ENCODE results near the gene HSF4.

HSF4 gene

GRCh38 chr16:67191995-67192681, 27.6 kb downstream of the HSF4 start, which contains the start of gene E2F4:
Gene E2F4, plus strand, starts transcription at chr16:67192155. Its CDS starts 73 bp downstream, at chr16:67192228.
- H3K4me1 ChIP-seq (ENCODE audit: control insufficient read depth, low read length): peaks cover 15% of the 10 kb centered on the region
- H3F3A ChIP-seq (ENCODE audit: control insufficient read depth, insufficient read depth): no peaks in the 10 kb centered on the region
- peak within 1 kb of the TSS; percentile 89 for H3K4me2 ChIP-seq (ENCODE audit: low read length)
- peak within 1 kb of the TSS; percentile 44 for H3K27ac ChIP-seq (ENCODE audit: low read depth, low read length)
- H3K4me3 ChIP-seq (ENCODE audit: low read length): peak within 1 kb of the TSS; percentile 95
- H3K36me3 ChIP-seq (ENCODE audit: control insufficient read depth, low read length): peaks cover 50% of the 10 kb centered on the region
- H3K27me3 ChIP-seq (ENCODE audit: control insufficient read depth, low read length): no peaks in the 10 kb centered on the region; the same call in 1 of the 2 replicates
- no peaks in the 10 kb centered on the region for H3K9me3 ChIP-seq (ENCODE audit: control insufficient read depth, insufficient read depth, low read length)
- TF ChIP-seq CTCF (IDR thresholded peaks at IDR 0.05; ENCODE audit: low read depth, low read length, poor library complexity, severe bottlenecking): no peak
- no peak for TF ChIP-seq EZH2phosphoT487 (IDR thresholded peaks at IDR 0.05; ENCODE audit: borderline replicate concordance, low read length)
- H3K9me2 ChIP-seq (replicated peaks; ENCODE audit: control insufficient read depth, low read length): no peaks in the 10 kb centered on the region
- peaks cover 38% of the 10 kb centered on the region for H3K79me2 ChIP-seq (ENCODE audit: control insufficient read depth, low read length)
- peaks cover 3% of the 10 kb centered on the region for H4K20me1 ChIP-seq (ENCODE audit: control insufficient read depth, insufficient read depth, low read depth, low read length)

GRCh38 chr16:67192781-67193361, 28.3 kb downstream of the HSF4 start:
- TF ChIP-seq EZH2phosphoT487 (IDR thresholded peaks at IDR 0.05; ENCODE audit: borderline replicate concordance, low read length) (no peak), CTCF (IDR thresholded peaks at IDR 0.05; ENCODE audit: low read depth, low read length, poor library complexity, severe bottlenecking) (no peak)
- Histone ChIP-seq H3K27ac (ENCODE audit: low read depth, low read length) (peak overlapping the region; percentile 44), H4K20me1 (ENCODE audit: control insufficient read depth, insufficient read depth, low read depth, low read length) (peaks cover 3% of the 10 kb centered on the region)

GRCh38 chr16:67193536-67193935, 29.0 kb downstream of the HSF4 start:
- peak overlapping the region; percentile 95 for H3K4me3 ChIP-seq (ENCODE audit: low read length)
- H3K9me2 ChIP-seq (replicated peaks; ENCODE audit: control insufficient read depth, low read length): no peaks in the 10 kb centered on the region
- peaks cover 64% of the 10 kb centered on the region for H3K36me3 ChIP-seq (ENCODE audit: control insufficient read depth, low read length)
- H3K4me2 ChIP-seq (ENCODE audit: low read length): peak overlapping the region; percentile 89
- peaks cover 38% of the 10 kb centered on the region for H3K79me2 ChIP-seq (ENCODE audit: control insufficient read depth, low read length)
- H3K27ac ChIP-seq (ENCODE audit: low read depth, low read length): no peak overlapping the region
- TF ChIP-seq EZH2phosphoT487 (IDR thresholded peaks at IDR 0.05; ENCODE audit: borderline replicate concordance, low read length) (no peak), CTCF (IDR thresholded peaks at IDR 0.05; ENCODE audit: low read depth, low read length, poor library complexity, severe bottlenecking) (no peak)
- H3K9me3 ChIP-seq (ENCODE audit: control insufficient read depth, insufficient read depth, low read length): no peaks in the 10 kb centered on the region
- no peaks in the 10 kb centered on the region for H3K27me3 ChIP-seq (ENCODE audit: control insufficient read depth, low read length)
- H4K20me1 ChIP-seq (ENCODE audit: control insufficient read depth, insufficient read depth, low read depth, low read length): peaks cover 3% of the 10 kb centered on the region
- H3F3A ChIP-seq (ENCODE audit: control insufficient read depth, insufficient read depth): no peaks in the 10 kb centered on the region
- H3K4me1 ChIP-seq (ENCODE audit: control insufficient read depth, low read length): peaks cover 15% of the 10 kb centered on the region

More at GRCh38 chr16:67192781-67193361, 28.3 kb downstream of the HSF4 start:
- Histone ChIP-seq H3K9me3 (ENCODE audit: control insufficient read depth, insufficient read depth, low read length) (no peaks in the 10 kb centered on the region), H3K9me2 (replicated peaks; ENCODE audit: control insufficient read depth, low read length) (no peaks in the 10 kb centered on the region), H3F3A (ENCODE audit: control insufficient read depth, insufficient read depth) (no peaks in the 10 kb centered on the region), H3K36me3 (ENCODE audit: control insufficient read depth, low read length) (peaks cover 58% of the 10 kb centered on the region), H3K79me2 (ENCODE audit: control insufficient read depth, low read length) (peaks cover 38% of the 10 kb centered on the region), H3K27me3 (ENCODE audit: control insufficient read depth, low read length) (no peaks in the 10 kb centered on the region), H3K4me3 (ENCODE audit: low read length) (peak overlapping the region; percentile 95), H3K4me2 (ENCODE audit: low read length) (peak overlapping the region; percentile 89), H3K4me1 (ENCODE audit: control insufficient read depth, low read length) (peaks cover 15% of the 10 kb centered on the region)

All from DOHH2 (cell line).